HCT116 (cell line): ENCODE results near the gene IFITM5. TPM values are rescaled to one million over a fixed set of nuclear protein-coding genes. Genes with fewer than 3 reads are reported as not detected.

Experiments used
- ATAC-seq: fragments of 200-7000 bp; cut with Tn5 transposase; 2 replicates; pipeline ENCODE4 v1.9.1; 2020; ENCODE audit warnings: mild to moderate bottlenecking, moderate library complexity
- BruUV-seq: library from RNA; stranded (reverse); fragments of 400-500 nt; replicated peaks from 2 replicates; lab custom pipeline; 2021; lab: Mats Ljungman, UMichigan
- CTCF ChIA-PET: fragments of 300-600 bp; sonication (Branson Sonifier 250); formaldehyde crosslinking; loops from one replicate; lab custom pipeline; 2021; ENCODE audit warnings: antibody characterized with exemption; lab: Charles Lee
- POLR2A ChIA-PET: fragments of 300-600, 350-600 bp; sonication (Branson Sonifier 250); formaldehyde crosslinking; loops from one replicate; lab custom pipeline; 2021; ENCODE audit warnings: antibody characterized with exemption; lab: Charles Lee
- RAD21 ChIA-PET, 2 experiments: fragments of 300-600 bp; sonication (Branson Sonifier 250); formaldehyde crosslinking; loops; one replicate each; lab custom pipeline; 2023; ENCODE audit warnings: low total read pairs in 2 of 2; ENCODE audit not compliant: uncharacterized antibody in 2 of 2, unreplicated experiment in 2 of 2, low non-redundant PET in 1 of 2; lab: Charles Lee
- DNase-seq: peaks from one replicate; pipeline ENCODE4 v3.0.0-alpha.2; 2010; ENCODE audit warnings: low read depth, low spot score
- H2AFZ ChIP-seq: fragments of 200-600 bp; shearing (Covaris generic), sonication (generic); 2 replicates; pipeline ENCODE4 v1.6.1; 2017; ENCODE audit warnings: low read depth, mixed run types, mixed read lengths, antibody characterized with exemption, low read length; ENCODE audit not compliant: poor library complexity, severe bottlenecking
- H3K27ac ChIP-seq: 2 replicates; pipeline ENCODE4 v1.5.1; 2012; ENCODE audit warnings: low read depth, low read length
- H3K27me3 ChIP-seq: fragments of 200-600 bp; sonication (generic); 2 replicates; pipeline ENCODE4 v1.6.1; 2016; ENCODE audit warnings: mixed run types, low read length, mixed read lengths; ENCODE audit not compliant: insufficient read depth
- H3K36me3 ChIP-seq, 2 experiments: fragments of 200-500 bp in 1 of 2; fragments of 200-600 bp in 1 of 2; sonication (Bioruptor generic) in 1 of 2; sonication (generic) in 1 of 2; 2 replicates each; pipeline versions ENCODE4 v1.5.1 to v1.6.1; 2014 to 2016; ENCODE audit warnings: low read length in 2 of 2, inconsistent platforms in 1 of 2, mixed read lengths in 1 of 2, mixed run types in 1 of 2; ENCODE audit not compliant: insufficient read depth in 2 of 2, control insufficient read depth in 1 of 2
- H3K4me1 ChIP-seq, 2 experiments: fragments of 200-600 bp in 1 of 2; sonication (generic) in 1 of 2; 2 replicates each; pipeline versions ENCODE4 v1.5.1 to v1.6.1; 2012 to 2017; ENCODE audit warnings: low read length in 2 of 2, inconsistent platforms in 1 of 2, mild to moderate bottlenecking in 1 of 2, mixed read lengths in 1 of 2, mixed run types in 1 of 2, moderate library complexity in 1 of 2; ENCODE audit not compliant: insufficient read depth in 2 of 2, control insufficient read depth in 1 of 2
- H3K4me2 ChIP-seq: fragments of 200-600 bp; sonication (generic); 2 replicates; pipeline ENCODE4 v1.6.1; 2017; ENCODE audit warnings: mixed run types, low read length, mixed read lengths
- H3K4me3 ChIP-seq, 2 experiments: fragments of 200-600 bp in 1 of 2; sonication (generic) in 1 of 2; replicated peaks in 1 of 2; 2 replicates each; pipeline ENCODE4 v1.5.1; 2011 to 2016; ENCODE audit warnings: low read length in 2 of 2, control low read depth in 1 of 2, low read depth in 1 of 2, mild to moderate bottlenecking in 1 of 2, mixed read lengths in 1 of 2, mixed run types in 1 of 2
- H3K79me2 ChIP-seq: fragments of 200-600 bp; sonication (generic); 2 replicates; pipeline ENCODE4 v1.6.1; 2017; ENCODE audit warnings: mild to moderate bottlenecking, mixed run types, low read length, moderate library complexity, mixed read lengths; ENCODE audit not compliant: insufficient read depth
- H3K9ac ChIP-seq: fragments of 200-600 bp; sonication (generic); 2 replicates; pipeline ENCODE4 v1.6.1; 2016; ENCODE audit warnings: low read length, mixed read lengths
- H3K9me2 ChIP-seq: fragments of 200-600 bp; sonication (generic), shearing (Covaris generic); 2 replicates; pipeline ENCODE4 v1.6.1; 2017; ENCODE audit warnings: mixed run types, mild to moderate bottlenecking, moderate library complexity; ENCODE audit not compliant: insufficient read depth
- H3K9me3 ChIP-seq, 2 experiments: fragments of 200-500 bp in 1 of 2; fragments of 200-600 bp in 1 of 2; sonication (Bioruptor generic) in 1 of 2; sonication (generic) in 1 of 2; 2 replicates each; pipeline ENCODE4 v1.6.1; 2014 to 2017; ENCODE audit warnings: low read length in 2 of 2, mixed read lengths in 2 of 2, inconsistent platforms in 1 of 2, low read depth in 1 of 2, mild to moderate bottlenecking in 1 of 2, mixed run types in 1 of 2, moderate library complexity in 1 of 2; ENCODE audit not compliant: control insufficient read depth in 1 of 2, insufficient read depth in 1 of 2
- H4K20me1 ChIP-seq: fragments of 200-600 bp; sonication (generic), shearing (Covaris generic); 2 replicates; pipeline ENCODE4 v1.6.1; 2017; ENCODE audit warnings: mixed run types, mild to moderate bottlenecking, moderate library complexity; ENCODE audit not compliant: insufficient read depth
- ATF3 ChIP-seq: IDR thresholded peaks from 2 replicates; pipeline ENCODE4 v1.6.1; 2012
- CTCF ChIP-seq, 3 experiments: fragments of 200-600 bp in 1 of 3; sonication (generic) in 1 of 3; IDR thresholded peaks in 2 of 3; conservative IDR thresholded peaks in 1 of 3; 2 replicates each; pipeline ENCODE4 v1.5.1; 2012 to 2017; ENCODE audit warnings: low read depth in 2 of 3, low read length in 2 of 3, antibody characterized with exemption in 1 of 3, borderline replicate concordance in 1 of 3, control low read depth in 1 of 3, mild to moderate bottlenecking in 1 of 3, mixed read lengths in 1 of 3, mixed run types in 1 of 3, moderate library complexity in 1 of 3; ENCODE audit not compliant: insufficient read depth in 1 of 3
- ELF1 ChIP-seq: IDR thresholded peaks from 2 replicates; pipeline ENCODE4 v1.6.1; 2012; ENCODE audit warnings: low read depth, borderline replicate concordance
- EZH2 ChIP-seq: fragments of 200-600 bp; sonication (generic); IDR thresholded peaks from 2 replicates; pipeline ENCODE4 v1.6.1; 2017; ENCODE audit warnings: antibody characterized with exemption, mixed run types
- FOSL1 ChIP-seq: IDR thresholded peaks from 2 replicates; pipeline ENCODE4 v1.6.1; 2012; ENCODE audit warnings: low read depth
- JUND ChIP-seq: IDR thresholded peaks from 2 replicates; pipeline ENCODE4 v1.6.1; 2012
- POLR2A ChIP-seq: IDR thresholded peaks from 2 replicates; pipeline ENCODE4 v1.7.0; 2011; ENCODE audit warnings: borderline replicate concordance; ENCODE audit not compliant: insufficient read depth, insufficient read length; ENCODE audit errors: extremely low read depth
- POLR2AphosphoS5 ChIP-seq: IDR thresholded peaks from 2 replicates; pipeline ENCODE4 v1.6.1; 2011; ENCODE audit warnings: mild to moderate bottlenecking, low read depth, low read length, moderate library complexity
- RAD21 ChIP-seq: IDR thresholded peaks from 2 replicates; pipeline ENCODE4 v1.6.1; 2012; ENCODE audit warnings: low read depth, mild to moderate bottlenecking
- SIN3A ChIP-seq: IDR thresholded peaks from 2 replicates; pipeline ENCODE4 v1.6.1; 2012; ENCODE audit warnings: low read depth
- SRF ChIP-seq: IDR thresholded peaks from 2 replicates; pipeline ENCODE4 v1.6.1; 2012; ENCODE audit warnings: low read depth
- ZBTB33 ChIP-seq: IDR thresholded peaks from 2 replicates; pipeline ENCODE4 v1.6.1; 2011; ENCODE audit warnings: mild to moderate bottlenecking, low read length, moderate library complexity; ENCODE audit not compliant: insufficient replicate concordance; ENCODE audit errors: extremely low read depth
- ZFX ChIP-seq: fragments of 450-650 bp; IDR thresholded peaks from 2 replicates; pipeline ENCODE4 v1.6.1; 2017
- ZNF274 ChIP-seq: fragments of 200-500 bp; sonication (Bioruptor generic); IDR thresholded peaks from 2 replicates; pipeline ENCODE4 v1.6.1; 2014; ENCODE audit warnings: mild to moderate bottlenecking, low read depth, low read length, inconsistent platforms
- intact Hi-C: fragments of 100-400 bp; cut with micrococcal nuclease; formaldehyde crosslinking; loops from 2 replicates; pipeline ENCODE4 v1.10.0; 2022
- total RNA-seq: library from RNA; stranded (reverse); gene quantifications from one replicate; pipeline ENCODE4 v1.2.1, GENCODE V29; 2021; ENCODE audit not compliant: unreplicated experiment

Gene IFITM5
- total RNA-seq, 1 experiment from 2014 or later, result not detected

GRCh38 chr11:330307-330693 is 31.0 kb upstream of the IFITM5 start:
- H3K27me3 ChIP-seq, result no peaks in the 10 kb centered on the region
- TF ChIP-seq ZFX (no peak), SIN3A (no peak), POLR2AphosphoS5 (no peak), RAD21 (no peak), FOSL1 (no peak), ZBTB33 (no peak), CTCF (IDR thresholded peaks at IDR 0.05 in 2 of 3, conservative IDR thresholded peaks at IDR 0.05 in 1 of 3; ENCODE audit: borderline replicate concordance in 1 of 3, insufficient read depth in 1 of 3, low read depth in 2 of 3, low read length in 2 of 3) (no peak), SRF (no peak), EZH2 (no peak), ZNF274 (no peak), ATF3 (no peak), JUND (no peak), POLR2A (no peak), ELF1 (no peak)
- no peak overlapping the region for H2AFZ ChIP-seq
- BruUV-seq, result no TSS peak
- no peaks in the 10 kb centered on the region for H3K36me3 ChIP-seq
- ChIA-PET CTCF (no interaction called here), RAD21 (no interaction called here), POLR2A (no interaction called here)
- no peak overlapping the region for H3K4me3 ChIP-seq
- H3K9me2 ChIP-seq, result no peaks in the 10 kb centered on the region
- intact Hi-C loops, result no loop called here
- no peak overlapping the region for H3K9ac ChIP-seq
- H3K9me3 ChIP-seq, result no peaks in the 10 kb centered on the region; a peak in 1 of 4 replicates
- no peak for ATAC-seq
- no peaks in the 10 kb centered on the region for H3K79me2 ChIP-seq
- no peak for DNase-seq
- H3K4me1 ChIP-seq, result peaks cover 0 to 7% of the 10 kb centered on the region in 2 experiments; a peak in 2 of 4 replicates
- no peak overlapping the region for H3K27ac ChIP-seq
- H4K20me1 ChIP-seq, result no peaks in the 10 kb centered on the region
- no peak overlapping the region for H3K4me2 ChIP-seq
